ENCODE results near the gene SATB2. TPM values are rescaled to one million over a fixed set of nuclear protein-coding genes. Genes with fewer than 3 reads are reported as not detected.

Gene SATB2
- total and polyA plus RNA-seq, 2 donors (not counting 1 experiment from before 2014, with no cell fraction given), result 3.8 to 28.1 TPM

DNA sequence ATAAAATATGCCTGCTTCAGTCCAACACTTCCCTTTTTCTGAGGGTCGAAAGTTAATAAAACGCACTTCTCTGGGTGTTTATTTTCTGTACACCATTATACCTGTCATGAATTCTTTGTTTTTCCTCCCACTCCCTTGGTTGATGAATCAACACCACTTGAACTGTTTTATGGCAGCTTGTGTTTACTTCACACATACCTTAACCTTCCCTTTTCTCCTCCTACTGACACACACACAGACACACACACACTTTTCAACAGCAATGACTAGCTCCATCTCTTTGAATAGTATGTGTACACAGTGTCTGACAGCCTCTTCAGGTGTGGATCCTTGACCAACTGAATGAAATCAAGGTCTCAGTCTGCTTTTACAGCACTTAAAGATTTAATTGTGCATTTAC is 91.3 kb downstream of the SATB2 start:
- Histone ChIP-seq H3K4me3 (replicated peaks in 1 of 4; ENCODE audit: control extremely low read depth in 1 of 4, insufficient read depth in 1 of 4, low read depth in 3 of 4, low read length in 4 of 4) (no peak overlapping the region), H2AFZ (ENCODE audit: low read length) (no peak overlapping the region), H3K36me3 (ENCODE audit: control insufficient read depth, insufficient read depth, low read length) (no peaks in the 10 kb centered on the region), H4K20me1 (ENCODE audit: control insufficient read depth, extremely low read depth, insufficient read depth, low read length) (no peaks in the 10 kb centered on the region), H3K27me3 (ENCODE audit: control insufficient read depth, insufficient read depth, low read length) (no peaks in the 10 kb centered on the region), H3K9ac (ENCODE audit: insufficient read depth, low read length) (no peak overlapping the region), H3K79me2 (ENCODE audit: control insufficient read depth, insufficient read depth, low read length) (no peaks in the 10 kb centered on the region), H3K9me3 (ENCODE audit: control insufficient read depth, insufficient read depth, low read depth, low read length) (no peaks in the 10 kb centered on the region), H3K27ac (ENCODE audit: insufficient read depth, low read length) (no peak overlapping the region), H3K4me1 (ENCODE audit: control insufficient read depth, extremely low read depth, insufficient read depth, low read length) (no peaks in the 10 kb centered on the region), H3K4me2 (ENCODE audit: extremely low read depth, insufficient read depth, low read length) (no peak overlapping the region)
- DNase-seq (ENCODE audit: low read depth in 2 of 2), result peak in 1 of 2 donors; percentile 71
- TF ChIP-seq, protein P1, sequence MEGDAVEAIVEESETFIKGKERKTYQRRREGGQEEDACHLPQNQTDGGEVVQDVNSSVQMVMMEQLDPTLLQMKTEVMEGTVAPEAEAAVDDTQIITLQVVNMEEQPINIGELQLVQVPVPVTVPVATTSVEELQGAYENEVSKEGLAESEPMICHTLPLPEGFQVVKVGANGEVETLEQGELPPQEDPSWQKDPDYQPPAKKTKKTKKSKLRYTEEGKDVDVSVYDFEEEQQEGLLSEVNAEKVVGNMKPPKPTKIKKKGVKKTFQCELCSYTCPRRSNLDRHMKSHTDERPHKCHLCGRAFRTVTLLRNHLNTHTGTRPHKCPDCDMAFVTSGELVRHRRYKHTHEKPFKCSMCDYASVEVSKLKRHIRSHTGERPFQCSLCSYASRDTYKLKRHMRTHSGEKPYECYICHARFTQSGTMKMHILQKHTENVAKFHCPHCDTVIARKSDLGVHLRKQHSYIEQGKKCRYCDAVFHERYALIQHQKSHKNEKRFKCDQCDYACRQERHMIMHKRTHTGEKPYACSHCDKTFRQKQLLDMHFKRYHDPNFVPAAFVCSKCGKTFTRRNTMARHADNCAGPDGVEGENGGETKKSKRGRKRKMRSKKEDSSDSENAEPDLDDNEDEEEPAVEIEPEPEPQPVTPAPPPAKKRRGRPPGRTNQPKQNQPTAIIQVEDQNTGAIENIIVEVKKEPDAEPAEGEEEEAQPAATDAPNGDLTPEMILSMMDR (conservative IDR thresholded peaks at IDR 0.05 in 1 of 2, IDR thresholded peaks at IDR 0.05 in 1 of 2; ENCODE audit: low read depth in 1 of 2, low read length in 2 of 2), result no peak
- TF ChIP-seq EZH2 (IDR thresholded peaks at IDR 0.05; ENCODE audit: low read length, missing control alignments), result no peak

DNA sequence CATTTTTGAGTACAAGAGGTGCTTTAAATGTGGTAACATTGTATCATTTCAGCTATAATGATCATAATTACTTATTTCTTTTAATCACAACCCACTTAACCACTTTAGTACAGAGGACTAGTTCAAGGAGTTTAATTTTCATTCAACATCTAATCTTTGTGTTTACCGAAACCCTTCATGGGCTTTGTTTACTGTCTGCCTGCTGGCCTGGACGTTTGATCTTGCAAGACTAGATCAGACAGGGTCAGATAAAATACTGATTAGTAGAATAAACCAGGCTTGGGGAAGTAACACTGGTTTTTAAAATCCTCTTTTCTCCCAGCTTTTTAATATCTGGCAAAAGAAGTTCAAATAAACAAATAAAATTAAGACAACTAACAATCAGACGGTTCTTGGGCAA is 93.6 kb downstream of the SATB2 start:
- H4K20me1 ChIP-seq (ENCODE audit: control insufficient read depth, extremely low read depth, insufficient read depth, low read length), result no peaks in the 10 kb centered on the region
- no peaks in the 10 kb centered on the region for H3K36me3 ChIP-seq (ENCODE audit: control insufficient read depth, insufficient read depth, low read length)
- TF ChIP-seq EZH2 (IDR thresholded peaks at IDR 0.05; ENCODE audit: low read length, missing control alignments), result no peak
- TF ChIP-seq, protein P1 (conservative IDR thresholded peaks at IDR 0.05 in 1 of 2, IDR thresholded peaks at IDR 0.05 in 1 of 2; ENCODE audit: low read depth in 1 of 2, low read length in 2 of 2), result no peak
- H3K4me1 ChIP-seq (ENCODE audit: control insufficient read depth, extremely low read depth, insufficient read depth, low read length), result no peaks in the 10 kb centered on the region
- no peak overlapping the region for H2AFZ ChIP-seq (ENCODE audit: low read length)
- H3K79me2 ChIP-seq (ENCODE audit: control insufficient read depth, insufficient read depth, low read length), result no peaks in the 10 kb centered on the region
- H3K9me3 ChIP-seq (ENCODE audit: control insufficient read depth, insufficient read depth, low read depth, low read length), result no peaks in the 10 kb centered on the region
- H3K27me3 ChIP-seq (ENCODE audit: control insufficient read depth, insufficient read depth, low read length), result no peaks in the 10 kb centered on the region
- DNase-seq (ENCODE audit: low read depth in 2 of 2), result no peak
- H3K9ac ChIP-seq (ENCODE audit: insufficient read depth, low read length), result no peak overlapping the region
- no peak overlapping the region for H3K27ac ChIP-seq (ENCODE audit: insufficient read depth, low read length)
- H3K4me3 ChIP-seq (replicated peaks in 1 of 4; ENCODE audit: control extremely low read depth in 1 of 4, insufficient read depth in 1 of 4, low read depth in 3 of 4, low read length in 4 of 4), result no peak overlapping the region
- H3K4me2 ChIP-seq (ENCODE audit: extremely low read depth, insufficient read depth, low read length), result no peak overlapping the region

DNA sequence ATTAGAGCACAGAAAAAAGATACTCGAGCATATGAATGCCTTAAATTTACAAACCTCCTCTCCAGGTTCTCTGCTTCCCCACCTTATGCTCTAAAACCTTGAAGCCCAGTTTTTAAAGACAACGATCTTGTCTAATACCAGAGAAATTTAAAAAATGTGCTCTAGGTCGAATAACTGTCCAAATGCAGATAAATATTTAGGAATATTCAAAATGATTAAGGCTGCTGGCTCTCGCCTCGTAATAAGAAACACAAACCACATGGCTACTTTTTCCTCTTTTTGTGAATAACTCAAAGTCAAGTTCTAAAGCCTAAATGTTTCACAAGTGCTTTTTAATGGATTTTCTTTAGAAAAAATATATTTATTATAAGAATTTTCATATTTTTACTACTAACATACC is 101.3 kb downstream of the SATB2 start:
- H3K4me3 ChIP-seq (replicated peaks in 1 of 4; ENCODE audit: control extremely low read depth in 1 of 4, insufficient read depth in 1 of 4, low read depth in 3 of 4, low read length in 4 of 4), result no peak overlapping the region
- H3K9me3 ChIP-seq (ENCODE audit: control insufficient read depth, insufficient read depth, low read depth, low read length), result no peaks in the 10 kb centered on the region
- H2AFZ ChIP-seq (ENCODE audit: low read length), result no peak overlapping the region
- TF ChIP-seq, protein P1 (conservative IDR thresholded peaks at IDR 0.05 in 1 of 2, IDR thresholded peaks at IDR 0.05 in 1 of 2; ENCODE audit: low read depth in 1 of 2, low read length in 2 of 2), result no peak
- TF ChIP-seq EZH2 (IDR thresholded peaks at IDR 0.05; ENCODE audit: low read length, missing control alignments), result no peak
- no peak overlapping the region for H3K9ac ChIP-seq (ENCODE audit: insufficient read depth, low read length)
- H4K20me1 ChIP-seq (ENCODE audit: control insufficient read depth, extremely low read depth, insufficient read depth, low read length), result no peaks in the 10 kb centered on the region
- no peaks in the 10 kb centered on the region for H3K79me2 ChIP-seq (ENCODE audit: control insufficient read depth, insufficient read depth, low read length)
- no peaks in the 10 kb centered on the region for H3K36me3 ChIP-seq (ENCODE audit: control insufficient read depth, insufficient read depth, low read length)
- H3K27me3 ChIP-seq (ENCODE audit: control insufficient read depth, insufficient read depth, low read length), result no peaks in the 10 kb centered on the region
- peak in 1 of 2 donors; percentile 45 for DNase-seq (ENCODE audit: low read depth in 2 of 2)
- H3K4me2 ChIP-seq (ENCODE audit: extremely low read depth, insufficient read depth, low read length), result peak overlapping the region; percentile 60
- H3K4me1 ChIP-seq (ENCODE audit: control insufficient read depth, extremely low read depth, insufficient read depth, low read length), result no peaks in the 10 kb centered on the region
- no peak overlapping the region for H3K27ac ChIP-seq (ENCODE audit: insufficient read depth, low read length)

Data from fibroblast of lung (primary cell).